ENCODE measurements around the gene BICD2.
"Not testable (repeated sequence)": the region's sequence is repeated elsewhere in the genome, so short reads cannot be mapped to it uniquely, and the experiment has no call there.

BICD2 gene

GRCh38 chr9:92764381-92764987, at the start of gene BICD2:
BICD2 (minus strand) TSS chr9:92764833; CDS start chr9:92764744, 89 bp downstream.
- no peak for DNase-seq

- DNase-seq, result not testable (repeated sequence)
These were observed 45.1 kb upstream of the BICD2 start for GRCh38 chr9:92809629-92810326.

- peak; percentile 61 to 76 for DNase-seq
These were observed 44.3 kb upstream of the BICD2 start for GRCh38 chr9:92808726-92809451.

GRCh38 chr9:92807757-92808725, 43.4 kb upstream of the BICD2 start:
- peak; percentile 17 to 29 for DNase-seq

GRCh38 chr9:92807031-92807756, 42.6 kb upstream of the BICD2 start:
- DNase-seq, result no peak

GRCh38 chr9:92804727-92805126, 40.1 kb upstream of the BICD2 start:
- DNase-seq, result no peak

- no peak for DNase-seq
These were observed 33.7 kb upstream of the BICD2 start for GRCh38 chr9:92798358-92798757.

- DNase-seq, result not testable (repeated sequence)
These were observed 31.7 kb upstream of the BICD2 start for GRCh38 chr9:92796337-92796804.

- DNase-seq, result no peak
These were observed 31.1 kb upstream of the BICD2 start for GRCh38 chr9:92795598-92796336.

- DNase-seq, result no peak
These were observed 30.4 kb upstream of the BICD2 start for GRCh38 chr9:92795000-92795399.

GRCh38 chr9:92794426-92794825, 29.8 kb upstream of the BICD2 start:
- DNase-seq, result no peak

GRCh38 chr9:92790542-92791527, 26.2 kb upstream of the BICD2 start:
- peak; percentile 75 to 76 for DNase-seq

GRCh38 chr9:92786298-92786697, 21.7 kb upstream of the BICD2 start:
- DNase-seq, result no peak

- no peak for DNase-seq
These were observed 17.3 kb upstream of the BICD2 start for GRCh38 chr9:92781899-92782298.

- no peak for DNase-seq
These were observed 15.6 kb upstream of the BICD2 start for GRCh38 chr9:92780206-92780605.

- no peak for DNase-seq
These were observed 10.8 kb upstream of the BICD2 start for GRCh38 chr9:92775466-92775865.

- no peak for DNase-seq
These were observed 9.6 kb upstream of the BICD2 start for GRCh38 chr9:92774274-92774673.

GRCh38 chr9:92773810-92774209, 9.2 kb upstream of the BICD2 start:
- DNase-seq, result no peak

- no peak for DNase-seq
These were observed 6.7 kb upstream of the BICD2 start for GRCh38 chr9:92771309-92771708.
